HG03520 (cell line): ENCODE data around the gene CAB39L.

Experiments used
- ATAC-seq: cut with Tn5 transposase; IDR thresholded peaks from one replicate; pipeline ENCODE4 v1.9.1; 2021; ENCODE audit warnings: mild to moderate bottlenecking, moderate library complexity; ENCODE audit not compliant: unreplicated experiment

Gene CAB39L

DNA sequence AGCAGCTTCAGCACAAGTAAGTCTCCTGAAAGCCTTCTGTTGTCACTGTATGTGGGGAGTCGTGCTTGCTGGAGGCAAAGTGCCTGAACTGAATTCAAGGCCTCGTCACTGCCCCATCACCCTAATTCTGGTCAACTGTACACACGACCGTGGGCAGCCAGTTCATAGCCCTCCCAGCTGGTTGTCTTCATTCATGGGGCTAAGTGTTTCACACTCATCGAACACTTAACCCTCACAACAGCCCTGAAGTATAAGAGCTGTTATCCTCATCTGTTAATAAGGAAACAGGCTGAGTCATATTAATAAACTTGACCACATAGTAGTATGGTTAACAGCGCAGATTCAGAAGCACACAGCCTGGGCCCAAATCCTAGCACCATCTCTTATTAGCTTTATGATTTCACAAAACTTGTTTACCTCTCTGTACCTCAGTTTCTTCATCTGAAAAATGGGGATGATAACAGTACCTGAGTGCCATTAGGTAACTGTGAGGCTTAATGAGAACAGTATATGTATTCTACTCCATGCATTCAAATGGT lies 129.5 kb downstream of the CAB39L start:
- peak; percentile 60 for ATAC-seq

DNA sequence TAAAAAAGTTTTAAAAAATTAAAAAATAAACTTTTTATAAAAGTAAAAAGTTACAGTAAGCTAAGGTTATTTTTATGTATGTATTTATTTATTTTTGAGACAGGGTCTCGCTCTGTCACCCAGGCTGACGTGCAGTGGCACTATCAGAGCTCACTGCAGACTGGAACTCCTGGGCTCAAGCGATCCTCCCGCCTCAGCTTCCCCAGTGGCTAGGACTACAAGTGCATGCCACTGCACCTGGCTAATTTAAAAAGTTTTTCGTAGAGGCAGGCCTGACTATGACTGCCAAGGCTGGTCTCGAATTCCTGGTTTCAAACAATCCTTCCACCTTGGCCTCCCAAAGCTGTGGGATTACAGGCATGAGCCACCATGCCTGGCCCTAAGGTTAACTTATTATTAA lies 132.0 kb downstream of the CAB39L start:
- ATAC-seq = no peak

- ATAC-seq = no peak
Observed at GRCh38 chr13:49310251-49310650, 133.6 kb downstream of the CAB39L start.

DNA sequence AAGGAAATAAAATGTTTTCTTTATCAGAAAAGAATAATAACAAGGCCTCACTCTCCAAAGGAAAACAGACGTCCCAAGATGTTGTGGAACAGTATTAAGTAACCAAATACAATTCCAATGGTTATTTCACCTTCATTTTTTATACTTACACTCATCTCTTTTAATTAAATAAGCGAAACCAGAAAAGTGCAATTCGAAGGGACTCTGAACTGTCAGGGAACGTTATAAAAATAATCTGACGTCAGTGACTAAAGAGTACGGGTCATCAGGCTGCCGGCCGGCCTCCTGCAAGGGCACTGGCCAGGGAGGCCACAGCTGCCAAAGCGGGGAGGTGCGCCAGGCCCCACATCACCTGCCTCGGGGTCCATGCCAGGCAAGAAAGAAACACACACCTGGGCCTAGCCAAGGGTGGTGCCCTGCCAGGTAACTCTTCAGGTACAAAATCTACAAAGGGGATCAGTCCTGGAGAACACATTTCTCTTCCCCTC lies 134.9 kb downstream of the CAB39L start:
- no peak for ATAC-seq

DNA sequence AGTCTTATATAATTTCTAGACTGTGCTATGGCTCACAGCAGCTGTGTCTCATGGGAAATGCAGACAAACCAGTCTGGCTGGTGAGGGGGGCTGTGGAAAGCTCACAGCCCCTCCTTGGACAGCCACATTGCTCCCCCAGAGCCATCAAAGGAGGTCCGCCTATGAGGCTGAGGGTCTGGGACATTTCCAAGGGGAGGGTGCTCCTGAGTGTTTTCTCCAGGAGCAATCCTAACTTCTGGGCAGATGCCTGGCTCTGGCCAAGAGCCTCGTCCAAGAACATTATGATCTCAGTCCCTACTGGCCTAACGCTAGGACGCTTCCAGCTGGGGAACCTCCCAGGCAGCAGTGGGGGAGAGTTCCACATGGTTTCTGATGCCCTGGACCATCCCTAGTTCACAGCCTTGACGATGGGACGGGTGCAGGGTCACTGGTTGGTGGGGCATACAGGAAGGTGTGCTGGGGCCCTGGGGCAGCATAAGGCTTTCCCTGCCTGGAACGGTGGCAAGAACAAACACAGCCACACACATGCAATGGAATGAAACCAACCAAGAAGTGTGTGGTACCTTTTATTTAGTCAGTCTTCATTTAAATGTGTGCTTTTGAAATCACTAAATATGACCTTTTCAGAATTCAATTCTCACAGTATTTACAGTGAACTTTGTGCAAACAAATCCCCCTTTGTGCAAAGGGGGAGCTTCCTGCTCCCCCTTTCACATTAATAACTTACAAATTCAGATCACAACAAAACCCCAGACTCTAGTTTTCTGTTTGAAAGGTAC lies 135.6 kb downstream of the CAB39L start:
- ATAC-seq = no peak

DNA sequence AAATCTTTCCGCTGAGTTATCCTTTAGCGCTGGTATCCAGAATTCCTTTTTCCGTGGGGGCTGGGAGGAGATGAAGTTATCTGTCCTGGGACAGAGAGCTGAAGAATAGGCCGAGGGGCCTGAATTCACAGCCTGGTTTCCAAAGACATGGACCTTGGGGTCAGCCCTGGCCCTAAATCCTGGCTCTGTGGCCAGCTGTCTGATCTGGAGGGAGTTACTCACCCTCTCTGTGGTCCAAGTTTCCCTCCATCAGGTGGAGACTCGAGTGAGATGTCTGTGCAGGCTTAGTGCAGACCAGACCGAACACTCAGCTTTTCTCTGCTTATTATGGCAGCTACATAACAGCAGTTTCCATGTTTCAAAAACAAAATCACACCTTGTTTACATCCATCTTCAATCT lies 136.5 kb downstream of the CAB39L start:
- ATAC-seq = no peak

- ATAC-seq = no peak
Observed at GRCh38 chr13:49305792-49306425, 138.0 kb downstream of the CAB39L start.

DNA sequence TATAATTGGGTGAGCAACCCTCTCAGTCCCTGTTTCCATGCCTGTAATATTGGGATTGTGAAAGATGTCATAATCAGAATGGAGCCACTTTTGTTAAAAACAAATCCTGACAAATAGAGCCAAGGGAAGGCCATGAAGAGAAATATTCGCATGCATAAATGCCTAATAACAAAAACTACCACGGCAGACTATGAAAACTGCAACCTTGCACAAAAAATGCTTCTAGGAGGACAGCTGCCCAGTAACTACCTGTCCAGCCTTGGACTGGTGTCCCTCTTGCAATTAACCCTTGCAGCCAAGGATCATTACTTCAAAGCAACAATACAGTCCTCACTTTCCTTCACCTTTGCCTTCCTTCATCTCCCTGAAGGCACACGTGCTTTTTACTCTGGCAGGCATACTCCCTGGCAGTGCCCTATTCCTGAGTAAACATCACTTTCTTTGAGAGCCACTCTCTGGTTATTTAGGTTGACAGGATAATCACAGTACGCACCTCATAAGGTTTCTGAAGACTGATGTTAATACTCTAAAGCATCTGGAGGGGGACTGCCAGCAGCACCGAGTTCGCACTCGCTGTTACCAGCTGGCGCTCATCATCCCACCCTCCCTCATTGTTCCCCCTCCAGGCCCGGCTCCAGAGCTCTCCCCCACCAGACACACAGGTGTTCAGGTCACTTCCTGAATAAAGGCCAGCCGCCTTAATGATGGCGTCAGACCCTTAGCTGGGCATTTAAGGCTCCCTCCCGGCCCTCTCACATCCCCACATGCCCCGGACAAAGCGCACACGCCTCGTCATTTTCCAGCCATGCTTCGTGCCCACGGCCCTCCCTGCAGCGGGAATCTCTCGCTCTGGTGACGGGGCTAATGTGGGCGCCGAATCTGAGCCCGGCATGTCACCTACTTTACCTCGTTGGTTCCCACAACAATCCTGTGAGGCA lies 138.8 kb downstream of the CAB39L start:
- no peak for ATAC-seq

GRCh38 chr13:49304356-49304755 lies 139.5 kb downstream of the CAB39L start:
- ATAC-seq = no peak

- ATAC-seq = no peak
Observed at GRCh38 chr13:49303533-49304252, 140.2 kb downstream of the CAB39L start.

DNA sequence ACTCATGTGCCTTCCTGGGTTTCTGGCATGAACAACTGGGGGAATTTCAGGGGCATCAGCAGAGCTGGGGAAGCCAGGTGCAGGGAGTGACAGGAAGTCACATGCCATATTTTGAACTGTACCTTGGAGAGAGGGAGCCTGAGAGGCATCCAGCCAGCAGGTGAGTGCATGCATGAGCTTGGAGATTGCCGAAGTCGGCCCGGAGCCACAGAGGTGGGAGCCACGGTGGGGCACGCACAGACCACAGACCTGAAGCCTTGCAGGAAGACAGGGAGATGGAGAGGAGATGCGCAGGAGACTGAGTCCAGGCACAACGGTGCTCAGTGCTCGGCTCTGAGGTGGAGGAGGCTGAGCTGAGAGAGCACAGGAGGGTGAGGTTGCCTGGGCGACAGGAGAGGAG lies 141.0 kb downstream of the CAB39L start:
- no peak for ATAC-seq

- ATAC-seq = no peak
Observed at GRCh38 chr13:49302222-49302621, 141.6 kb downstream of the CAB39L start.

GRCh38 chr13:49300739-49301589 lies 142.9 kb downstream of the CAB39L start:
- peak; percentile 94 for ATAC-seq

GRCh38 chr13:49300276-49300675 lies 143.6 kb downstream of the CAB39L start:
- ATAC-seq = no peak

DNA sequence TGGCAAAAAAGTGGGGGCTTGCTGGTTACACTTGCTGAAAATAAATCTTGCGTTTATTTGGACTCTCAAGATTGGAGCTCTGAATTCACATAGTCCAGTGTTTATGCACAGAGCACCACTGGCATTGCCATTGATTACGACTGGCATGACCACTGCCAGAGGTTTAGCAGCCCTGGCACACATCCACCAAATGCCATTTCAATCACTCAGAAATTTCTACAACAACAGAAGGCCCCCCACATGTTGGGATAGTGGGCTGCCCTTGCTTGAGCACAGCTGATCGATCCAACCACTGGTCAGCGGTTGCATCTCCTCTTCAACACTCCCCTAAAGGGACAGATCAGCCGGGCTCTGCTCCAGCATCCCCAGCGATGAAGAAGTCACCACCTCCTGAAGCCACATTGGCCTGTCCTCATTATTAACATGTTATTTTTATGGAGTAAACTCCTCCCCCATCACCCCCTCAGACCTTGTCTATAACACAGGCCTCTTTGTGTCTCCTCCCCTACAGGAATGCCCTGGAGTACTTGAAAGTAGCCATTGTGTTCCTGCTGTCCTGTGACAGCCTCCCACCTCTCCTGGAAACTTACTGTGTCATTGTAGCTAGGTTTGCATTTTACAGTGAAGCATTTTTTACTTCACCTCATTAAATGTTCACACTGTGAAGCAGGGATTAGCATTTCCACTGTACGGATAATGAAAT lies 144.8 kb downstream of the CAB39L start:
- ATAC-seq = no peak

- no peak for ATAC-seq
Observed at GRCh38 chr13:49298416-49298815, 145.4 kb downstream of the CAB39L start.

DNA sequence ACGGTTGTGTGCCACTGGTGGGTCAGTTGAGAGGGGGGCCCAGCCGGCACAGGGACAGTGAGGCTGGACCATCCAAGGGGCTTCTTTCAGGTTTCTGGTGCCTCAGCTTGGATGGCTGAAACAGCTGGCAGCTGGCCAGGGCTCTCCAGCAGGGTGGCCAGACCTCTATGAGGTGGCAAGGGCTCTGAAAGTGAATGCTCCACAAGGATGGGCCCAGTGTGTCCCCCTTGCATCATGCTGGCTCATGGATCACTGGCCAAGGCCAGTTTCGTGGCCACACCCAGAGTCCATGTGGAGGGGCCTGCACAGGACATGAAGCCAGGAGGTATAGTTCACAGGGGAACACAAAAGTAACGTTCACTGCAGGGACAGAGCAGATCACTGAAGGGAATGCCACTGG lies 146.5 kb downstream of the CAB39L start:
- ATAC-seq = no peak

GRCh38 chr13:49296659-49297058 lies 147.2 kb downstream of the CAB39L start:
- ATAC-seq = no peak

DNA sequence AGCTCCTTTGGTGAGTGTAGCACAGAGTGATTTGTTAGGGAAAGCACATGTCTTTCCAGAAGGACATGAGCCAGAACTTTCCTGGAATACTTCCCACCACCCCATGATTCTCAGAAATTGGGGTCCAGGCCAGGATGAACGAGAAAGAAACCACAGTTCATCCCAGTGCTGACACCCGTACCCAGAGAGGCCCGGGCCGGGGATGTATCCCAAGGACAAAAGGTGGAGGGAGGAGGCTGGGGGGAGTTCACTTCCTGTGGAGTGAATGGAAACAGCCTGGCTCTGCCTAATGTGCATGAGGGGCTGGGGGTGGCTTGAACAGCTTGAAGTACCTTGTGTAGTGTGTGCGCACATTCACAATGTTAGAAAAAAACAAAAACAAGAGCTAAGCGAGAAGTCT lies 148.6 kb downstream of the CAB39L start:
- no peak for ATAC-seq
